ENCODE measurements around the gene RBM43.

RBM43 gene

GRCh38 chr2:151243468-151243867 lies 18.2 kb downstream of the RBM43 start:
- no peaks in the 10 kb centered on the region for H3K79me2 ChIP-seq (ENCODE audit: control insufficient read depth, insufficient read depth, low read length, poor library complexity)
- H2AK5ac ChIP-seq (ENCODE audit: low read length) = no peak overlapping the region
- H4K12ac ChIP-seq (ENCODE audit: low read depth, low read length) = no peak overlapping the region
- H3K4me2 ChIP-seq (ENCODE audit: low read length) = no peak overlapping the region
- no peak overlapping the region for H2BK120ac ChIP-seq (ENCODE audit: insufficient read depth, low read length, poor library complexity)
- no peaks in the 10 kb centered on the region for H3K79me1 ChIP-seq (ENCODE audit: low read length)
- H3K9ac ChIP-seq (ENCODE audit: low read length) = no peak overlapping the region
- no peak overlapping the region for H3K27ac ChIP-seq (ENCODE audit: low read depth, low read length)
- H3K23ac ChIP-seq (ENCODE audit: low read length) = no peak overlapping the region
- no peak for DNase-seq
- H3K27me3 ChIP-seq (ENCODE audit: insufficient read depth, low read length) = no peaks in the 10 kb centered on the region
- H3K14ac ChIP-seq (ENCODE audit: low read length) = no peak overlapping the region
- H3K9me3 ChIP-seq (ENCODE audit: insufficient read depth, low read depth, low read length) = no peaks in the 10 kb centered on the region
- no peak overlapping the region for H2BK5ac ChIP-seq (ENCODE audit: low read depth, low read length, poor library complexity)
- H2AFZ ChIP-seq (ENCODE audit: insufficient read depth, low read length, poor library complexity) = no peak overlapping the region
- WGBS (ENCODE audit: extremely low coverage, insufficient coverage, insufficient read length) = no CpG with 5 or more reads among the region's 3 CpGs
- no peaks in the 10 kb centered on the region for H3K4me1 ChIP-seq (ENCODE audit: control insufficient read depth in 1 of 2, insufficient read depth in 2 of 2, low read length in 2 of 2)
- no peak overlapping the region for H3K4me3 ChIP-seq (ENCODE audit: low read depth, low read length)
- H3K4ac ChIP-seq (ENCODE audit: low read depth, low read length) = no peak overlapping the region
- H3K36me3 ChIP-seq (ENCODE audit: control insufficient read depth in 1 of 2, insufficient read depth in 2 of 2, low read length in 2 of 2) = no peaks in the 10 kb centered on the region
- no peak overlapping the region for H4K8ac ChIP-seq (ENCODE audit: low read depth, low read length)
- no peak overlapping the region for H2BK12ac ChIP-seq (ENCODE audit: low read length)
- no peak overlapping the region for H3K18ac ChIP-seq (ENCODE audit: low read length)
- H4K91ac ChIP-seq (ENCODE audit: low read depth, low read length) = no peak overlapping the region

- H4K12ac ChIP-seq (ENCODE audit: low read depth, low read length) = no peak overlapping the region
- H4K91ac ChIP-seq (ENCODE audit: low read depth, low read length) = no peak overlapping the region
- H3K9me3 ChIP-seq (ENCODE audit: insufficient read depth, low read depth, low read length) = no peaks in the 10 kb centered on the region
- no peaks in the 10 kb centered on the region for H3K27me3 ChIP-seq (ENCODE audit: insufficient read depth, low read length)
- H2AK5ac ChIP-seq (ENCODE audit: low read length) = no peak overlapping the region
- H3K4me3 ChIP-seq (ENCODE audit: low read depth, low read length) = no peak overlapping the region
- no peak overlapping the region for H3K18ac ChIP-seq (ENCODE audit: low read length)
- H3K4me2 ChIP-seq (ENCODE audit: low read length) = no peak overlapping the region
- no peaks in the 10 kb centered on the region for H3K4me1 ChIP-seq (ENCODE audit: control insufficient read depth in 1 of 2, insufficient read depth in 2 of 2, low read length in 2 of 2)
- no peak overlapping the region for H2BK5ac ChIP-seq (ENCODE audit: low read depth, low read length, poor library complexity)
- peaks cover 2% of the 10 kb centered on the region for H3K79me1 ChIP-seq (ENCODE audit: low read length)
- no peak overlapping the region for H3K4ac ChIP-seq (ENCODE audit: low read depth, low read length)
- no peak overlapping the region for H3K27ac ChIP-seq (ENCODE audit: low read depth, low read length)
- H3K9ac ChIP-seq (ENCODE audit: low read length) = no peak overlapping the region
- H4K8ac ChIP-seq (ENCODE audit: low read depth, low read length) = no peak overlapping the region
- H3K36me3 ChIP-seq (ENCODE audit: control insufficient read depth in 1 of 2, insufficient read depth in 2 of 2, low read length in 2 of 2) = no peaks in the 10 kb centered on the region
- no peak overlapping the region for H2BK120ac ChIP-seq (ENCODE audit: insufficient read depth, low read length, poor library complexity)
- DNase-seq = peak in 1 of 2 donors; percentile 47
- H2AFZ ChIP-seq (ENCODE audit: insufficient read depth, low read length, poor library complexity) = no peak overlapping the region
- no peak overlapping the region for H3K14ac ChIP-seq (ENCODE audit: low read length)
- H3K23ac ChIP-seq (ENCODE audit: low read length) = no peak overlapping the region
- no peaks in the 10 kb centered on the region for H3K79me2 ChIP-seq (ENCODE audit: control insufficient read depth, insufficient read depth, low read length, poor library complexity)
- no CpG with 5 or more reads among the region's 3 CpGs for WGBS (ENCODE audit: extremely low coverage, insufficient coverage, insufficient read length)
- H2BK12ac ChIP-seq (ENCODE audit: low read length) = no peak overlapping the region
Observed at GRCh38 chr2:151241224-151241623, 20.4 kb downstream of the RBM43 start.

GRCh38 chr2:151240433-151240832 lies 21.2 kb downstream of the RBM43 start:
- Histone ChIP-seq H3K4me3 (ENCODE audit: low read depth, low read length) (no peak overlapping the region), H3K9me3 (ENCODE audit: insufficient read depth, low read depth, low read length) (no peaks in the 10 kb centered on the region), H2AK5ac (ENCODE audit: low read length) (no peak overlapping the region), H3K79me1 (ENCODE audit: low read length) (peaks cover 2% of the 10 kb centered on the region), H2BK120ac (ENCODE audit: insufficient read depth, low read length, poor library complexity) (no peak overlapping the region), H3K4me2 (ENCODE audit: low read length) (no peak overlapping the region), H3K36me3 (ENCODE audit: control insufficient read depth in 1 of 2, insufficient read depth in 2 of 2, low read length in 2 of 2) (no peaks in the 10 kb centered on the region), H4K12ac (ENCODE audit: low read depth, low read length) (no peak overlapping the region), H2AFZ (ENCODE audit: insufficient read depth, low read length, poor library complexity) (no peak overlapping the region), H2BK5ac (ENCODE audit: low read depth, low read length, poor library complexity) (no peak overlapping the region), H3K27ac (ENCODE audit: low read depth, low read length) (no peak overlapping the region), H3K4ac (ENCODE audit: low read depth, low read length) (no peak overlapping the region), H3K4me1 (ENCODE audit: control insufficient read depth in 1 of 2, insufficient read depth in 2 of 2, low read length in 2 of 2) (no peaks in the 10 kb centered on the region), H3K9ac (ENCODE audit: low read length) (no peak overlapping the region), H3K27me3 (ENCODE audit: insufficient read depth, low read length) (no peaks in the 10 kb centered on the region), H3K14ac (ENCODE audit: low read length) (no peak overlapping the region), H3K79me2 (ENCODE audit: control insufficient read depth, insufficient read depth, low read length, poor library complexity) (no peaks in the 10 kb centered on the region), H4K91ac (ENCODE audit: low read depth, low read length) (no peak overlapping the region), H2BK12ac (ENCODE audit: low read length) (no peak overlapping the region), H4K8ac (ENCODE audit: low read depth, low read length) (no peak overlapping the region), H3K23ac (ENCODE audit: low read length) (no peak overlapping the region), H3K18ac (ENCODE audit: low read length) (no peak overlapping the region)
- no peak for DNase-seq
- no CpG with 5 or more reads among the region's 1 CpG for WGBS (ENCODE audit: extremely low coverage, insufficient coverage, insufficient read length)

GRCh38 chr2:151239624-151240023 lies 22.0 kb downstream of the RBM43 start:
- no peak overlapping the region for H2BK12ac ChIP-seq (ENCODE audit: low read length)
- H3K4ac ChIP-seq (ENCODE audit: low read depth, low read length) = no peak overlapping the region
- H3K23ac ChIP-seq (ENCODE audit: low read length) = no peak overlapping the region

More at GRCh38 chr2:151239624-151240023, 22.0 kb downstream of the RBM43 start:
- no peak overlapping the region for H3K9ac ChIP-seq (ENCODE audit: low read length)
- no peaks in the 10 kb centered on the region for H3K36me3 ChIP-seq (ENCODE audit: control insufficient read depth in 1 of 2, insufficient read depth in 2 of 2, low read length in 2 of 2)
- no peak overlapping the region for H2AFZ ChIP-seq (ENCODE audit: insufficient read depth, low read length, poor library complexity)
- H3K79me2 ChIP-seq (ENCODE audit: control insufficient read depth, insufficient read depth, low read length, poor library complexity) = no peaks in the 10 kb centered on the region
- no peak overlapping the region for H4K91ac ChIP-seq (ENCODE audit: low read depth, low read length)
- H3K18ac ChIP-seq (ENCODE audit: low read length) = no peak overlapping the region
- no peak overlapping the region for H3K27ac ChIP-seq (ENCODE audit: low read depth, low read length)
- WGBS (ENCODE audit: extremely low coverage, insufficient coverage, insufficient read length) = no CpG with 5 or more reads among the region's 9 CpGs
- peak; percentile 10 to 50 for DNase-seq
- H2BK120ac ChIP-seq (ENCODE audit: insufficient read depth, low read length, poor library complexity) = no peak overlapping the region
- no peak overlapping the region for H2BK5ac ChIP-seq (ENCODE audit: low read depth, low read length, poor library complexity)
- H4K12ac ChIP-seq (ENCODE audit: low read depth, low read length) = no peak overlapping the region
- no peak overlapping the region for H3K4me3 ChIP-seq (ENCODE audit: low read depth, low read length)
- no peaks in the 10 kb centered on the region for H3K4me1 ChIP-seq (ENCODE audit: control insufficient read depth in 1 of 2, insufficient read depth in 2 of 2, low read length in 2 of 2)
- H2AK5ac ChIP-seq (ENCODE audit: low read length) = no peak overlapping the region
- no peaks in the 10 kb centered on the region for H3K9me3 ChIP-seq (ENCODE audit: insufficient read depth, low read depth, low read length)
- peaks cover 2% of the 10 kb centered on the region for H3K79me1 ChIP-seq (ENCODE audit: low read length)
- no peak overlapping the region for H3K14ac ChIP-seq (ENCODE audit: low read length)
- H4K8ac ChIP-seq (ENCODE audit: low read depth, low read length) = no peak overlapping the region
- no peak overlapping the region for H3K4me2 ChIP-seq (ENCODE audit: low read length)
- H3K27me3 ChIP-seq (ENCODE audit: insufficient read depth, low read length) = no peaks in the 10 kb centered on the region

Measured in trophoblast cell (in vitro differentiated cells and primary cell).